MCF 10A (cell line): ENCODE measurements around the gene OBSCN. TPM values are rescaled to one million over a fixed set of nuclear protein-coding genes. Genes with fewer than 3 reads are reported as not detected.

ENCODE experiments used
- BruUV-seq: library from RNA; stranded (reverse); fragments of 400-500 nt; replicated peaks from 2 replicates; lab custom pipeline; 2021; lab: Mats Ljungman, UMichigan
- CTCF ChIA-PET: fragments of 300-600 bp; sonication (Branson Sonifier 250); formaldehyde crosslinking; extraction: SDS; loops from one replicate; lab custom pipeline; 2021; ENCODE audit warnings: antibody characterized with exemption, inconsistent platforms; lab: Yijun Ruan, JAX
- POLR2A ChIA-PET: fragments of 300-600, 350-650 bp; sonication (Branson Sonifier 250); formaldehyde crosslinking; extraction: SDS; loops from one replicate; lab custom pipeline; 2020; ENCODE audit warnings: antibody characterized with exemption, inconsistent platforms; lab: Yijun Ruan, JAX
- DNase-seq: peaks from one replicate; pipeline ENCODE4 v3.0.0-alpha.2; 2018; ENCODE audit not compliant: unreplicated experiment
- H3K27ac Mint-ChIP-seq: one replicate; pipeline ENCODE4 v1.8.0; 2022; ENCODE audit warnings: mild to moderate bottlenecking, low read depth, mixed read lengths; ENCODE audit not compliant: unreplicated experiment
- H3K27me3 Mint-ChIP-seq: one replicate; pipeline ENCODE4 v1.8.0; 2022; ENCODE audit warnings: mixed read lengths; ENCODE audit not compliant: insufficient read depth, unreplicated experiment
- H3K36me3 Mint-ChIP-seq: one replicate; pipeline ENCODE4 v1.8.0; 2022; ENCODE audit warnings: mild to moderate bottlenecking, moderate library complexity, mixed read lengths; ENCODE audit not compliant: insufficient read depth, unreplicated experiment
- H3K4me1 Mint-ChIP-seq: one replicate; pipeline ENCODE4 v1.8.0; 2022; ENCODE audit warnings: mixed read lengths; ENCODE audit not compliant: insufficient read depth, unreplicated experiment
- H3K4me3 Mint-ChIP-seq: one replicate; pipeline ENCODE4 v1.8.0; 2022; ENCODE audit warnings: mild to moderate bottlenecking, moderate library complexity, mixed read lengths; ENCODE audit not compliant: unreplicated experiment
- H3K9me3 Mint-ChIP-seq: one replicate; pipeline ENCODE4 v1.8.0; 2022; ENCODE audit warnings: mixed read lengths; ENCODE audit not compliant: unreplicated experiment
- CTCF ChIP-seq: fragments of 200-600 bp; IDR thresholded peaks from one replicate; pipeline ENCODE4 v1.8.0; 2022; ENCODE audit warnings: antibody characterized with exemption, mild to moderate bottlenecking; ENCODE audit not compliant: unreplicated experiment
- intact Hi-C: fragments of 100-400 bp; cut with micrococcal nuclease; formaldehyde crosslinking; loops from 2 replicates; pipeline ENCODE4 v1.14.1; 2022
- total RNA-seq: library from RNA; stranded (reverse); gene quantifications from 2 replicates; pipeline ENCODE4 v1.2.3, GENCODE V29; 2022

Gene OBSCN
- total RNA-seq, 1 experiment from 2014 or later, result 22.6 TPM

- H3K9me3 Mint-ChIP-seq, result peaks cover 70% of the 10 kb centered on the region
- no peaks in the 10 kb centered on the region for H3K27me3 Mint-ChIP-seq
- no peaks in the 10 kb centered on the region for H3K4me1 Mint-ChIP-seq
- intact Hi-C loops, result no loop called here
- H3K27ac Mint-ChIP-seq, result no peak overlapping the region
- TF ChIP-seq CTCF, result no peak
- no peaks in the 10 kb centered on the region for H3K36me3 Mint-ChIP-seq
- POLR2A ChIA-PET, result no interaction called here
- CTCF ChIA-PET, result interaction anchor here (1.1 kb wide), 1 partner anchor 36 kb away, joined by 3 read pairs; no protein-coding TSS in a partner anchor
- no peak for DNase-seq
- no peak overlapping the region for H3K4me3 Mint-ChIP-seq
- no TSS peak for BruUV-seq
Observed at GRCh38 chr1:228304225-228304624, 96.4 kb downstream of the OBSCN start.

- no peaks in the 10 kb centered on the region for H3K36me3 Mint-ChIP-seq
- no peak for TF ChIP-seq CTCF
- BruUV-seq, result no TSS peak
- intact Hi-C loops, result no loop called here
- CTCF ChIA-PET, result interaction anchor here (1.1 kb wide), 1 partner anchor 35 kb away, joined by 3 read pairs; no protein-coding TSS in a partner anchor
- H3K27me3 Mint-ChIP-seq, result no peaks in the 10 kb centered on the region
- H3K4me1 Mint-ChIP-seq, result no peaks in the 10 kb centered on the region
- no peak for DNase-seq
- H3K9me3 Mint-ChIP-seq, result peaks cover 64% of the 10 kb centered on the region
- no peak overlapping the region for H3K4me3 Mint-ChIP-seq
- H3K27ac Mint-ChIP-seq, result no peak overlapping the region
- POLR2A ChIA-PET, result interaction anchor here (0.7 kb wide), 1 partner anchor 136 kb away, joined by 3 read pairs; no protein-coding TSS in a partner anchor
Observed at GRCh38 chr1:228304766-228305395, 97.0 kb downstream of the OBSCN start.

- intact Hi-C loops, result no loop called here
- BruUV-seq, result no TSS peak
- H3K4me3 Mint-ChIP-seq, result no peak overlapping the region
- no peaks in the 10 kb centered on the region for H3K27me3 Mint-ChIP-seq
- no peak overlapping the region for H3K27ac Mint-ChIP-seq
- CTCF ChIA-PET, result no interaction called here
- DNase-seq, result no peak
- no peak for TF ChIP-seq CTCF
- POLR2A ChIA-PET, result no interaction called here
- peaks cover 55% of the 10 kb centered on the region for H3K9me3 Mint-ChIP-seq
- no peaks in the 10 kb centered on the region for H3K4me1 Mint-ChIP-seq
- H3K36me3 Mint-ChIP-seq, result no peaks in the 10 kb centered on the region
Observed at GRCh38 chr1:228305721-228306152, 97.9 kb downstream of the OBSCN start.

- no peak overlapping the region for H3K4me3 Mint-ChIP-seq
- TF ChIP-seq CTCF, result no peak
- intact Hi-C loops, result no loop called here
- no peaks in the 10 kb centered on the region for H3K27me3 Mint-ChIP-seq
- no peak for DNase-seq
- BruUV-seq, result no TSS peak
- no peaks in the 10 kb centered on the region for H3K36me3 Mint-ChIP-seq
- H3K4me1 Mint-ChIP-seq, result no peaks in the 10 kb centered on the region
- POLR2A ChIA-PET, result no interaction called here
- no peak overlapping the region for H3K27ac Mint-ChIP-seq
- CTCF ChIA-PET, result no interaction called here
- H3K9me3 Mint-ChIP-seq, result peaks cover 47% of the 10 kb centered on the region
Observed at GRCh38 chr1:228306275-228307217, 98.7 kb downstream of the OBSCN start.
